CD4-positive, alpha-beta T cell treated with Interleukin-17A for 1 hour (primary cell): ENCODE data around the gene CPNE9.

ENCODE experiments used
- DNase-seq: peaks from one replicate; pipeline ENCODE4 v3.0.0-alpha.2; 2020

The CPNE9 gene, protein sequence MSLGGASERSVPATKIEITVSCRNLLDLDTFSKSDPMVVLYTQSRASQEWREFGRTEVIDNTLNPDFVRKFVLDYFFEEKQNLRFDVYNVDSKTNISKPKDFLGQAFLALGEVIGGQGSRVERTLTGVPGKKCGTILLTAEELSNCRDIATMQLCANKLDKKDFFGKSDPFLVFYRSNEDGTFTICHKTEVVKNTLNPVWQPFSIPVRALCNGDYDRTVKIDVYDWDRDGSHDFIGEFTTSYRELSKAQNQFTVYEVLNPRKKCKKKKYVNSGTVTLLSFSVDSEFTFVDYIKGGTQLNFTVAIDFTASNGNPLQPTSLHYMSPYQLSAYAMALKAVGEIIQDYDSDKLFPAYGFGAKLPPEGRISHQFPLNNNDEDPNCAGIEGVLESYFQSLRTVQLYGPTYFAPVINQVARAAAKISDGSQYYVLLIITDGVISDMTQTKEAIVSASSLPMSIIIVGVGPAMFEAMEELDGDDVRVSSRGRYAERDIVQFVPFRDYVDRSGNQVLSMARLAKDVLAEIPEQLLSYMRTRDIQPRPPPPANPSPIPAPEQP

DNA sequence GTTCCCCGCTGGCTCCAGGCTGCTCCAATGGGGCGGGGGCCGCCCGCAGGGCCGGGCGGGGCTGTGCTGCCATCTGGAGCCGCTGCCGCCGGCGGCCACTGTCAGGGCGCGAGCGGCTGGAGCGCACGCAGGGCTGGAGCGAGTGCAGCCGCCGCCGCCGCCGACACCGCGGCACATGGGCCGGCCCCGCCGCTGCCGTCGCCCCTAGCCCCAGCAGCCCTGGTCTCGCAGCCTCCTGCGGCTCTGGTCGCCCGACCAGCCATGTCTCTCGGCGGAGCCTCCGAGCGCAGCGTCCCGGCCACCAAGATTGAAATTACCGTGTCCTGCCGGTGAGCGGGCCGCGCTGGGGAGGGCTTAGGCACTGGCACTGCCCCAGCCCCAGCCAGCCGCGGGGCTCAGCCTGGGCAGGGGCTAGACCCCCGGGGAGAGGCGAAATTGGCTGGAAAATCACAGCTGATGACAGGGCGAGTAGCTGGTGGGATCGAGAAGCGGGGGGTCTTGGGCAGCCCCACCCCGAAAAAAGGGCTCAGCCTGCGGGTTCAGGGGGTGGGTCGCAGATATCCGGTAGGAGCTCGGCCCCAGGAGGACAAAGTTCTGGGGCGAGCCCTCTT, at the start of gene CPNE9:
TSS of gene CPNE9 (plus strand) at position 98 of the 611 bp plus-strand sequence. CDS start at position 262, 164 bp downstream.
- no peak for DNase-seq

DNA sequence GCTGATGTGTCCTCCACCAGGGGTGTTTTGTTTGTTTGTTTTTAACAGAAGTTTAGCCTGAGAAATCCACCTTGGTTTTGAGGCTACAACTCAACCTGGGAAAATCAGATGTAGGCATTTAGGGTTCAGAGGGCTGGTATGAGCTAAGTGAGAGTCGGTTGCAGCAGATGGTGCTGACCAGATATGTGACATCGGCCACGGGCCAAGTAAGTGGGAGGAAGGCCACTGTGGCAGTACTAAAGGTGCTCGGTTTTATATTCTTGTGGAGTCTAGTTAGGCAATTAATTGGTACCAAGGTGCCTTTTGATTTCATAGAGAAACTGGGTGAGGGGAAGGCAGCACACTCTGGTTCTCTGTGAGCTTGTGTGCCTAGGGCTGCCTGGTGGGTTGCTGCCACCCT, 43.8 kb upstream of the CPNE9 start:
- DNase-seq: no peak

GRCh38 chr3:9660972-9661371, 42.7 kb upstream of the CPNE9 start:
- no peak for DNase-seq

GRCh38 chr3:9664119-9664751, 39.4 kb upstream of the CPNE9 start:
- no peak for DNase-seq

DNA sequence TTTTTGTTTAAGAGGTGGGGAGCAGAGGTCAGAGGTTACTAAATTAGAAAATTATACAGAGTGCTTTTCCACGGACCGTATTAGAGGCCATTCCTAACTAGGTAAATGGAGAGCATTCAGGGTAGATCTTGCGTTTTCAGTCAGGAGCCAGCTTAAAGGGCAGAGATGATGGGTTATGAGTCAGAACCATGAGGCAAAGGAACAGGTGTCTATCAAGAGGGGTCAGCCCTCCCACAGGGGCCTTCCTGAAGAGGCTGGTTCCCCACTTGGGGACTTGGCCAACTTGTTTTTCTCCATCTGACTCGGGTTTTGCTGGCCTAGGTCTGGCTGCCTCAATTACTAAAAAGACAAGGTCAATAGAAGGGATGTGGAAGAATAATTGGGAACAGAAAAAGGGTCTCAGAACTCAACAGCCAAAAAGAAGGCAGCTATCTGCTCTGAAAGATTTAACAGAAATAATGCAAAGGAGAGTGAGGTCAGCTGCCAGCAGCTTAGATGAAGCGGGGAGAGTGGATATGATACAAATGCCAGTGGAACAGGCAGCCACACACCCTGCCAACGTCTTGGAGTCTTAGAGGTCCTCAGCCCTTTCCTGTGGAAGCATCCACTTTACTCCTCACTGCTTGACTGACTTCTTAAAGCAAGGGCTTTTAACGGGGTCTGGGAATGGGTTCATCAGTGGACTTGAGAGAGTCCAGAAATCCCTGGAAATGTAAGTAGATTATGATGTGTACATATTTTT, 36.8 kb upstream of the CPNE9 start:
- DNase-seq: no peak

DNA sequence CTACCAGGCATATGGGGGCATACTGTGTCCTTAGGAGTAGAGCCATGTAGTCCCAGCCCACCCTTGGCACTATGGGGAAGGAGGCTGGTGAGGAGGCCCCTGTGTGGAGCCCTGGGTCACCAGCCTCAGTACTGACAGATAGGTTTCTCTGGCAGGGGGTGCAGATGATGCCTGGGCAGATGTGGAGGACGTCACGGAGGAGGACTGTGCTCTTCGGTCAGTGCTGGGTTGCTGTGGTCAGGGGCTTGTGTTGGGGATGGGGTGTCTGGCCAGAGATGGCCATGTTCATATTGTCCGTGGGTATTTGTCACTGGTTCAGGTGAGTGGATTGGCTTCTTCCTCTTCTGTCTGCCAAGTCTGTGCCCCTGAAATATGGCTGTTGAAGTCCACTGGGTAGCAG, 34.4 kb upstream of the CPNE9 start:
- DNase-seq: no peak

DNA sequence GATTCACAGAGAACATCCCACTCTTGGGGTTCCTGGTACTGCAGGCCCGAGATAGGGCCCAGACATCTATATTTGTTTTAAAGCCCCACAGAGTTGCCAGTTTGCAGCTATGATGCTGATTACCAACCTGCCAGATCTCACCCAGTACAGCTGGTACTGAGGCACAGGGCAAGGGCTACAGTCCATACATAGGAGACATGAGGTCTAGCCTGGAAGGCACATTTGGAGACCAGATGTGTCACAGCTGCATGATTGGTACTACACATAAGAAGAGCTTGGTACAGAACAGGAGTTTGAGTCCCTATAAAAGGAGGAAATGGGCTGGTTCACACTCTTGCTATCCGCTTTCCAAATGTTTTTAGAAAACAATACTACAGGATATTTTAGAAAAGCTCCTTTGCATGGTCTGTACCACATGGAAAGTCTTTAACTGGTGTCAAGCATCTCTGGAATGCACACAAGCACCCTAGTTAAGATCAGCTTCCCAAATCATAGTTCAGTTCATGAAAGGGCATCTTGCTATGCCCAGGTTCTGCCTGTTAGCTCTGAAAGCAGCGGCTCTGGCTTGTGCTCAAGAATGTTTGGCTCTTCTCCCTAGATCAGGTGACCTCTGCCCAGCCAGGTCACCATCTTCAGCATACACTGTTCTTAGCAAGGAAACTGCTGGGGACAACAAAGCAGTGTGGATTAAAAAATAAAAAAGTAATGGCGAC, 33.8 kb upstream of the CPNE9 start:
- no peak for DNase-seq

- DNase-seq: no peak
Observed at GRCh38 chr3:9673082-9673481, 30.6 kb upstream of the CPNE9 start.

GRCh38 chr3:9673752-9674151, 29.9 kb upstream of the CPNE9 start:
- no peak for DNase-seq

- no peak for DNase-seq
Observed at GRCh38 chr3:9675736-9676290, 27.8 kb upstream of the CPNE9 start.

DNA sequence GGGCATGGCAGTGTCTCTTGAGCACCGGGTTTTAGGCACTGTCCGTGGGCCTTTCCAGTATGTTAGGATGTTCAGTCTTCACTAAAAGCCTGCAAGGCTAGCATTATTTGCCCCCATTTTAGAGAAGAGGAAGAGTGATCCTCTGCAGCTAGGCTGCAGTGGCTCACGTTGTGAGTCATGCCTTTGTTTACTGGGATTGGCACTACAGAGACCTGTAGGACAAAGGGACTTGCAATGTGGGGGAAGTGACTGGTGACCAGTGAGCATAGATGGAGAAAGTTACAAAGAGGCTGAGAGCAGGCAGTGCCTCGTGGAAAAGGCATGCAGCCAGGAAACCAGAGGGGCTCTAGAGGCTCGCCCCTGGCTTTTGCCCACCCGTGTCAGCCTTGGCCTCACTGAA, 26.8 kb upstream of the CPNE9 start:
- no peak for DNase-seq

DNA sequence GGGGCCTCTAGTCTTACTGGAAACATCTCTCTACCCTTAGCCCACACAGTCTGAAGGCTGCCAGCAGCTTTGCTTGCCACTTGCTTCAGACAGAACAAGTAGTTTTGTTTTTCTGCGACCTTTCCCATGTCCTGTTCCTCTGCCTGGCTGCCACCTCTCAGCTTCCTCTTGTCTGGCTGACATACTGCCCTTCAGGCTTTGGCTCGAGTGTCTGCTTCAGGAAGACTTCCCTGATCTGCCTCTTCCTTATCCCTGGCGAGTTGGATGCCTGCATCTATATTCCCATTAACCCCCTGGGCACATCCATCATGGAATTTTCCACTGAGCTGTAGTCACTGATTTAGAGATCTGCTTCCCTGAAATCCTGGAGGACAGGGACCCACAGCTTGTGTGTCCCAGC, 25.1 kb upstream of the CPNE9 start:
- no peak for DNase-seq

- no peak for DNase-seq
Observed at GRCh38 chr3:9679476-9680080, 24.1 kb upstream of the CPNE9 start.

DNA sequence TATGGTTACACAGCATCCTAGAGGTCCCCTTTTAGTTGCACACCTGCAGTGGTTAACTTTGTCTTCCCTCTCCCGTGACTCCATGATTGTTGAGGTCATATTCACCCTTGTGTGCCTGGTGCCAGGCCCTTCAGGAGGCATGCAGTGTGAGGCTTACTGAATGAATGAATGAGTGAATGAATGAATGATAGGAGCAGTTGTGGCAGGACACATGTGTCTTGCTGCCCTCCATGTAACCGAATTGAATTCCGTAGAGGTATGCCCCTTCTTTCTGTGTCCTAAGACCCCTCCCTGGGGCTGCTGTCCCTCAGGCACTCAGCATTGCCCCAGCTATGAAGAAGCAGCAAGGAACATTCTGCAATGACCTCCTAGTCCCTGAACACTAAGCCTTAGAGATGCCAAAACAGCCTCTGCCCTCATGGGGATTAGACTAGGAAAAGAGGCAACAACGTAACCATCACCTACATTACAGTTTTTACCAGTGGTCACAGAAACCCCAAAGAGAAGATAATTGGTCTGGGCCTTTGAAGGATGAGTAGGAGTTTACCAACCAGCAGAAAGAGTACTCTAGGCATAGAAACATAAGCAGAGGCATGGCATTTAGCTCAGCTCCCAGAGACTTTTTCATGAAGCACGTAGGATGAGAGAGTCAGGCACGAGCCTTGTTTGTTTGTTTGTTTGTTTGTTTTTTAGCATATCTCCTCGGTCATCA, 22.5 kb upstream of the CPNE9 start:
- no peak for DNase-seq

GRCh38 chr3:9681723-9682081, 21.9 kb upstream of the CPNE9 start:
- DNase-seq: no peak

- no peak for DNase-seq
Observed at GRCh38 chr3:9682096-9682495, 21.5 kb upstream of the CPNE9 start.

DNA sequence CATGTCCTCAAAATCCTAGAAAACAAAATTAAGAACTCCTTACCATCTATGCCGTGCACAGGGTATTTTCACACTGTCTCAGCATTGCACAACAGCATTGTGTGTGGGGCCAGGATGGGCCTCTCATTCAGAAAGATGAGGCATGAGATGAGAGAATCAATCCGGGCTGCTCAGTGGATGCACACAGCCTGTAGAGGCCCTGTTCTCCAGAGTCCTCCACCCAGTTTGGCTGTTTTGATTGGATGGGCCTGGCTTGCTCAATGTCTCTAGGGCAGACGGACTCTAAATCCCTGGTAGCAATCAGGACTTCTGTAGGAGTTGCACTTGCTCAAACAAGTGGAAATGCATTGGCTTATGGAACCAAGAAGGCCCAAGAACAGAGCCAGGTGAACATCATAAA, 20.2 kb upstream of the CPNE9 start:
- no peak for DNase-seq

DNA sequence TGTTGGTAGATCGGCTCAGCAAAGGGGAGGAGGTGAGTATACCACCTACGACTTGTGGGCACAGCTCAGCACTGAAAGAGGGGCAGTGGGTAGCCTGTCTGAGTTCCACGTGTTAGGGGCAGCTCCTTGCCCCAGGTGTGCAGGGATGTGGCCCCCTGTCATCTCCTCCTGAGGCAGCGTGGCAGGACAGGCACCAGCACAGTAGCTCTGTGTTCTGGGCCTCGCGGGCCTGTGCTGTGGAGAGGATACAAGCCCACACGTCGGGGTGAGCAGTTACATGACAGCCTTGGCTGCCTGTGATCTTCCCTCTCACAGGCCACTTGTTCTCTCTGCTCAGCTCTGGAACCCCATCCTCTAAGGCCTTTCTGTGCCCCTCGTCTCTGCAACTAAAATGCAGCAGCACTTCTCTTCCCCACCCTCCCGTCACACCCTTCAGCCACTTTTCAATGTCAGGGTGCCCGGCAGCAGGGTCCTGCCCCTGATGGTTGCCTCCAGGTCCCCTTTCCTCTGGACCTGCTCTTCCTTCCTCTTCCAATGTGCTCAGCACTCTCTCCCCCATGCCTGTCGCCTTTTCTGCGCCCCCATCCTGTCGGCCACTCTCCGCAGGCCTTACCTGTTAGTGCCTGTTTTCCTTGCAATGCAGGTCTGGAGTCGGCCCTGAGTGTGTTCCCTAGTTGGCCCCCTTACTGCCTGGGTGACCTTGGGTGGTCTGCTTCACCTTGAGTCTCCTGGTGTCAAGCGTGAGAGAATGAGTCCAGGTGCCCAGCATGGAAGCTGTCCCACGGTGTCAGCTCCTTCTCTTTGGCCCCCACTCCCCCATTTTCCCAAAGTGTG, 18.2 kb upstream of the CPNE9 start:
- DNase-seq: no peak

DNA sequence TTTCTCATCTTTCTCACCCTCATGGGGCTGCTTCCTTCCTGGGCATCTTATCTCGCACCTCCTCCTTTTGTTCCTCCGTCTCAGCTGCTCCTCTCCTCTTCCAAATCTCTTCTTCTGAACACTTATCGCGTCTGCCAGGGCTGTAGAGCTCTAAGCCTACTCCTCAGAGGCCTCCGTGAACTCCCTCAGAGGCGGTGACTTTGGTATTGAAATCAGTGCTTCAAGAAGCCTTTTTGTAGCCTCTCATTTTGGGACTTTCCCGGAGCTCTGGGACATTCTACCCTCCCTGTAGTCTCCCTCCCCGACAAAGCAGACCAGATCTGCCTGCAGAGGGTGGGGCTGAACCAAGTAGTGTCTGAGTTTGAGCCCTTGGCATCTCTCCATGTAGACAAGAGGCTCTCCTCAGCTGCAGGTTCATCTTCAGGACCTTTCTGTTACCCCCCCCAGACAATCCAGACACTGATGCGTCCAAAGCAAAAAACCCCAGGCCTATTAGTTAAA, 17.5 kb upstream of the CPNE9 start:
- DNase-seq: no peak

- DNase-seq: no peak
Observed at GRCh38 chr3:9686703-9687102, 16.9 kb upstream of the CPNE9 start.
